Trophoblast cell (in vitro differentiated cells and primary cell): ENCODE measurements around the gene TAGLN2.

Experiments used
- DNase-seq, 2 donors: peaks; one replicate each; pipeline ENCODE4 v3.0.0-alpha.2; 2016
- H2AFZ ChIP-seq: 2 replicates; pipeline ENCODE4 v1.6.1; 2013; ENCODE audit warnings: low read length, moderate library complexity, mild to moderate bottlenecking; ENCODE audit not compliant: insufficient read depth, poor library complexity
- H2AK5ac ChIP-seq: 2 replicates; pipeline ENCODE4 v1.6.1; 2013; ENCODE audit warnings: mild to moderate bottlenecking, low read length
- H2BK120ac ChIP-seq: 2 replicates; pipeline ENCODE4 v1.6.1; 2013; ENCODE audit warnings: low read length, mild to moderate bottlenecking, moderate library complexity; ENCODE audit not compliant: insufficient read depth, poor library complexity
- H2BK12ac ChIP-seq: 2 replicates; pipeline ENCODE4 v1.6.1; 2013; ENCODE audit warnings: mild to moderate bottlenecking, low read length, moderate library complexity
- H2BK5ac ChIP-seq: 2 replicates; pipeline ENCODE4 v1.6.1; 2013; ENCODE audit warnings: low read length, low read depth, moderate library complexity, mild to moderate bottlenecking; ENCODE audit not compliant: poor library complexity
- H3K14ac ChIP-seq: 2 replicates; pipeline ENCODE4 v1.6.1; 2013; ENCODE audit warnings: mild to moderate bottlenecking, low read length
- H3K18ac ChIP-seq: 2 replicates; pipeline ENCODE4 v1.6.1; 2013; ENCODE audit warnings: mild to moderate bottlenecking, low read length
- H3K23ac ChIP-seq: 2 replicates; pipeline ENCODE4 v1.6.1; 2013; ENCODE audit warnings: low read length
- H3K27ac ChIP-seq: 2 replicates; pipeline ENCODE4 v1.5.1; 2013; ENCODE audit warnings: low read depth, mild to moderate bottlenecking, inconsistent platforms, low read length, moderate library complexity
- H3K27me3 ChIP-seq: 2 replicates; pipeline ENCODE4 v1.6.1; 2013; ENCODE audit warnings: inconsistent platforms, mild to moderate bottlenecking, low read length, moderate library complexity; ENCODE audit not compliant: insufficient read depth
- H3K36me3 ChIP-seq, 2 experiments: 1 replicate in 1 of 2; 2 replicates in 1 of 2; pipeline ENCODE4 v1.6.1; 2013; ENCODE audit warnings: low read length in 2 of 2, mild to moderate bottlenecking in 2 of 2, moderate library complexity in 1 of 2; ENCODE audit not compliant: insufficient read depth in 2 of 2, control insufficient read depth in 1 of 2
- H3K4ac ChIP-seq: 2 replicates; pipeline ENCODE4 v1.6.1; 2013; ENCODE audit warnings: low read depth, mild to moderate bottlenecking, low read length, moderate library complexity
- H3K4me1 ChIP-seq, 2 experiments: 1 replicate in 1 of 2; 2 replicates in 1 of 2; pipeline ENCODE4 v1.6.1; 2013; ENCODE audit warnings: low read length in 2 of 2, mild to moderate bottlenecking in 2 of 2, moderate library complexity in 1 of 2; ENCODE audit not compliant: insufficient read depth in 2 of 2, control insufficient read depth in 1 of 2
- H3K4me2 ChIP-seq: 2 replicates; pipeline ENCODE4 v1.6.1; 2013; ENCODE audit warnings: inconsistent platforms, mild to moderate bottlenecking, low read length, moderate library complexity
- H3K4me3 ChIP-seq: 2 replicates; pipeline ENCODE4 v1.5.1; 2013; ENCODE audit warnings: mild to moderate bottlenecking, low read depth, low read length, inconsistent platforms
- H3K79me1 ChIP-seq: one replicate; pipeline ENCODE4 v1.6.1; 2013; ENCODE audit warnings: low read length
- H3K79me2 ChIP-seq: 2 replicates; pipeline ENCODE4 v1.6.1; 2013; ENCODE audit warnings: low read length, mild to moderate bottlenecking; ENCODE audit not compliant: control insufficient read depth, insufficient read depth, poor library complexity
- H3K9ac ChIP-seq: 2 replicates; pipeline ENCODE4 v1.6.1; 2013; ENCODE audit warnings: mild to moderate bottlenecking, low read length
- H3K9me3 ChIP-seq: 2 replicates; pipeline ENCODE4 v1.6.1; 2013; ENCODE audit warnings: low read depth, mild to moderate bottlenecking, control low read depth, inconsistent platforms, low read length; ENCODE audit not compliant: insufficient read depth
- H4K12ac ChIP-seq: 2 replicates; pipeline ENCODE4 v1.6.1; 2013; ENCODE audit warnings: low read depth, mild to moderate bottlenecking, low read length, moderate library complexity
- H4K8ac ChIP-seq: 2 replicates; pipeline ENCODE4 v1.6.1; 2013; ENCODE audit warnings: low read depth, mild to moderate bottlenecking, low read length, moderate library complexity
- H4K91ac ChIP-seq: one replicate; pipeline ENCODE4 v1.6.1; 2013; ENCODE audit warnings: low read depth, mild to moderate bottlenecking, low read length, moderate library complexity
- WGBS: extraction: QIAGEN DNeasy Blood & Tissue Kit; methylation state at CpG from one replicate; pipeline ENCODE4 v1.1.7; 2013; ENCODE audit warnings: missing lambda C conversion rate; ENCODE audit not compliant: insufficient read length, insufficient coverage; ENCODE audit errors: extremely low coverage; 5-methylcytosine and 5-hydroxymethylcytosine counted together

TAGLN2 gene

DNA sequence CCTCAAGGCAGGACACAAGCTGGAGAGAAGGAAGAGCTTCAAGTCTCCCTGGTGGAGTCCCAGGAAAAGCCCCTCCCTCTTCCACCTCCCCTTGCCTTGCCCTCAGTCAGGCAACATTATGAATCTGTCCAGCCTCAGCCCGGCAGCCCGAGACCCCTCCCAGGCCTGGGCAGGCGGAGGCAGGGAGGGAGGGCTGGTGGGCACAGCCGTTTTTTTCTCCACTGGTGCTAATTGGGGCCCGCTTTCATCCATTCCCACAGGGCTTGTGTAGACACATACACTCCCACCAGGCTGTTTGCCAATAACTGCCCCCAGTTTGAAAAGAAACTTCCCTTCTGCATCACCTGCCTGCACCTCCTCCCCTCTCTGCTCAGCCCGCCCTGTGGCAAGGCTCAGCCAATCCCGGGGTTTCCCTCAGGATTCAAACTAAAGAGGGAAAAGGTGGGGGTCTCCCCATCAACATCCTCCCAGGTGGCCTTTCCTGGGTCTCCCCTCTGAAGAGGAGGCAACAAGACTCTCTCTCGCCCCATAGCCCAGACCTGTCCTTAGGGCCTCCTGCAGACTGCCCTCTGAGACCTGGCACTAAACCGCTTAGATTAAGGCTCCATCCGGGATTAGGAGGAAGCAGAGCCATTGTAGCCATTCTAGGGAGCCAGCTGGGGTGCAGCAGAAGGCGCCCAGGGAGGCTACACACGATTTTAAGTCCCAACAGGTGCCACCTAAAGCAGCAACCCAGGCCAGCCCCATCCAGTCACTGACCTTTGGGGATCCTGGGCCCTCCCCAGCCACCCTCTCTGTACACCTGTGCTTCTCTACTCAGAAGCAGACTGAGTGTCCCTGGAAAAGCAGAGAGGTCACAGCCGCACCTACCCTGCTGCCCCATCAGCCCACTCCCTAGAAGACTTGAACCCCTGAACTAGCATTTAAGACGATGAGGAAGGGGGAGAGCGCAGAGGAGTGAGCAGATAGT, 16.6 kb upstream of the TAGLN2 start:
- H4K8ac ChIP-seq: no peak overlapping the region
- WGBS: no CpG with 5 or more reads among the region's 15 CpGs
- no peaks in the 10 kb centered on the region for H3K36me3 ChIP-seq
- H3K27me3 ChIP-seq: no peaks in the 10 kb centered on the region
- no peak overlapping the region for H3K4ac ChIP-seq
- no peak overlapping the region for H3K27ac ChIP-seq
- H4K91ac ChIP-seq: no peak overlapping the region
- H3K4me3 ChIP-seq: no peak overlapping the region
- H2BK12ac ChIP-seq: no peak overlapping the region
- no peak overlapping the region for H3K23ac ChIP-seq
- no peak overlapping the region for H4K12ac ChIP-seq
- peaks cover 5 to 11% of the 10 kb centered on the region in 2 experiments for H3K4me1 ChIP-seq
- peaks cover 2% of the 10 kb centered on the region for H3K79me2 ChIP-seq
- H3K4me2 ChIP-seq: no peak overlapping the region
- H3K79me1 ChIP-seq: no peaks in the 10 kb centered on the region
- no peaks in the 10 kb centered on the region for H3K9me3 ChIP-seq
- H3K14ac ChIP-seq: no peak overlapping the region
- H3K18ac ChIP-seq: no peak overlapping the region
- no peak overlapping the region for H3K9ac ChIP-seq
- no peak overlapping the region for H2BK5ac ChIP-seq
- no peak overlapping the region for H2BK120ac ChIP-seq
- no peak overlapping the region for H2AFZ ChIP-seq
- H2AK5ac ChIP-seq: no peak overlapping the region
- no peak for DNase-seq

DNA sequence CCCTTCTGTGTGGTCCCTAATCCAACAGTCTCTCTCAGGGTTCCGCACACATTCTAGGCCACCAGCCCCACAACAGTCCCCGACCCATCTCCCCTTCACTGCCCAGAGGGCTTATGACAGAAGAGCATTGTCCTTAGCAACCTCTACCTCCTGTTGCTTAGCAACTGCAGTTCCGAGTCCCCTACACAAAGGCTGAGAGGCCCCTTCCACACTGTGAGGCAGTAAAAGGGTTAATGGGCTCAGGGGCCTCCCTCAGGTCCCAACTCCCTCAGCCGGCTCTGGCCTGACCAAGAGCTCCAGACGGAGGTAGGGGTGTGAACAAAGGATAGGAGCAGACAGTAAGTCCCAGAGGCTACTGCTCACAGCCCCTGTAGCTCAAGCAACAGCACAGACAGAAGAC, 15.8 kb upstream of the TAGLN2 start:
- no peak overlapping the region for H3K4me3 ChIP-seq
- no peak overlapping the region for H3K9ac ChIP-seq
- peaks cover 5 to 9% of the 10 kb centered on the region in 2 experiments for H3K4me1 ChIP-seq
- no peak overlapping the region for H2AFZ ChIP-seq
- no peak overlapping the region for H4K12ac ChIP-seq
- H3K4ac ChIP-seq: no peak overlapping the region
- no peaks in the 10 kb centered on the region for H3K79me1 ChIP-seq
- no peak overlapping the region for H4K8ac ChIP-seq
- H3K27me3 ChIP-seq: no peaks in the 10 kb centered on the region
- H2AK5ac ChIP-seq: no peak overlapping the region
- H2BK5ac ChIP-seq: no peak overlapping the region
- H3K9me3 ChIP-seq: no peaks in the 10 kb centered on the region
- no peak for DNase-seq
- no peak overlapping the region for H3K4me2 ChIP-seq
- H3K18ac ChIP-seq: no peak overlapping the region
- H3K27ac ChIP-seq: no peak overlapping the region
- no peak overlapping the region for H3K14ac ChIP-seq
- H3K79me2 ChIP-seq: peaks cover 2% of the 10 kb centered on the region
- H2BK120ac ChIP-seq: no peak overlapping the region
- no peak overlapping the region for H3K23ac ChIP-seq
- no CpG with 5 or more reads among the region's 5 CpGs for WGBS
- no peak overlapping the region for H4K91ac ChIP-seq
- H2BK12ac ChIP-seq: no peak overlapping the region
- H3K36me3 ChIP-seq: no peaks in the 10 kb centered on the region

DNA sequence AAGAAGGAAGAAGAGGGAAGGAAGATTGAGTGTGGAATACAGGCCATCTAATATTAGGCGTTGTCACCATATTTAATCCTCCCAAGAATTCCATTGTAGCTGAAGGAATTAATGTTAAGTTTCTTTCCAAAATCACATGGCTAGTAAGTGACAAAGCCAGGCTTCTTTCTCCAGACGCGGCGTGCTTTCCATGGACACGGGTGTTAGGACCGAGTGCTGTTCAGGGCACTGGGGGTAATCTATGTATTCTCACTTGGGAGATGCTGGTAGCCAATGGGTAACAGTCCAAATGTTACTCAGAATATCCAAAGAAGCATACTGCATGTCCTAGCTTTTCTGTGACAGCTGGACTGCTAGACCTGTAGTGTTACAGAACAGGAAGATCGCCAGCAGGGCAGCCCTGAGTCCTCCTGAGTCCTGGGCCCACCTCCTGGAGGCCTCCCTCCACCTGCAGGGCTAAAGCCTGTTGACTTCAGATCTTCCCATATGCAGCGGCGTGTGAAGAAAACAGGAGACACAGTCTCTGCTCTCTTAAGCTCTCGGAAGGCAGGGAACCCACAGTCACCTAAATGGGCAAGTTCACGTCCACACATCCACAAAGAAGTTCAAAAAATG, 14.8 kb upstream of the TAGLN2 start:
- H3K23ac ChIP-seq: no peak overlapping the region
- no peak overlapping the region for H2BK12ac ChIP-seq
- H3K36me3 ChIP-seq: no peaks in the 10 kb centered on the region
- peak in 1 of 2 donors; percentile 35 for DNase-seq
- no peak overlapping the region for H4K12ac ChIP-seq
- no peaks in the 10 kb centered on the region for H3K79me2 ChIP-seq
- peaks cover 0 to 10% of the 10 kb centered on the region in 2 experiments for H3K4me1 ChIP-seq
- no peak overlapping the region for H3K4me2 ChIP-seq
- no peak overlapping the region for H2BK5ac ChIP-seq
- WGBS: no CpG with 5 or more reads among the region's 11 CpGs
- no peak overlapping the region for H2AFZ ChIP-seq
- H3K9me3 ChIP-seq: no peaks in the 10 kb centered on the region
- H3K18ac ChIP-seq: no peak overlapping the region
- H2AK5ac ChIP-seq: no peak overlapping the region
- no peak overlapping the region for H3K27ac ChIP-seq
- H3K14ac ChIP-seq: no peak overlapping the region
- H3K4me3 ChIP-seq: no peak overlapping the region
- no peak overlapping the region for H4K8ac ChIP-seq
- H2BK120ac ChIP-seq: no peak overlapping the region
- no peak overlapping the region for H3K9ac ChIP-seq
- no peak overlapping the region for H3K4ac ChIP-seq
- no peaks in the 10 kb centered on the region for H3K79me1 ChIP-seq
- no peak overlapping the region for H4K91ac ChIP-seq
- no peaks in the 10 kb centered on the region for H3K27me3 ChIP-seq

DNA sequence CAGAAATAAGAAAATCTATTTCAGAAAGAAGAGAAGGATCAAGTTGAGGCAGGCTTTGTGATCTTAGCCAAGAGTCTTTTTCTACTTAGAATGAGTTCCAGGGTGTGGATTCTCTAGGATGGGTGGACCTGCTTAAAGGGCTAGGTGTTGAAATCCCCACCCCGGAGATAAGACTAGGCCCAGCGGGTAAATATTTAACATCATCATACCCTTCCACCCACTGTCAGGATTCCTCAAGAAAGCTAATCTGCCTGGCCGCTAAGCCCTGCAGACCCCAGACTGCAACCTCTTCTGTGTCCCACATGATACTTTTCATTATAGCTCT, 14.3 kb upstream of the TAGLN2 start:
- Histone ChIP-seq H3K4me1 (peaks cover 0 to 6% of the 10 kb centered on the region in 2 experiments), H2AK5ac (no peak overlapping the region), H2BK12ac (no peak overlapping the region), H3K18ac (no peak overlapping the region), H3K79me1 (no peaks in the 10 kb centered on the region), H3K27ac (no peak overlapping the region), H4K8ac (no peak overlapping the region), H3K4ac (no peak overlapping the region), H4K91ac (no peak overlapping the region), H2BK120ac (no peak overlapping the region), H3K36me3 (no peaks in the 10 kb centered on the region), H3K23ac (no peak overlapping the region), H3K4me2 (no peak overlapping the region), H3K79me2 (no peaks in the 10 kb centered on the region), H3K27me3 (no peaks in the 10 kb centered on the region), H2AFZ (no peak overlapping the region), H3K4me3 (no peak overlapping the region), H2BK5ac (no peak overlapping the region), H4K12ac (no peak overlapping the region), H3K14ac (no peak overlapping the region), H3K9me3 (no peaks in the 10 kb centered on the region), H3K9ac (no peak overlapping the region)
- no CpG with 5 or more reads among the region's 3 CpGs for WGBS
- DNase-seq: peak in 1 of 2 donors; percentile 60
